NCI-H1694 (cell line): ENCODE results near the gene SMIM29.

Experiments used
- DNase-seq: peaks from one replicate; lab custom pipeline; 2025; lab: John Stamatoyannopoulos, UW

Gene SMIM29

GRCh38 chr6:34226066-34226465, 22.7 kb downstream of the SMIM29 start:
- no peak for DNase-seq

GRCh38 chr6:34225551-34225950, 23.3 kb downstream of the SMIM29 start:
- no peak for DNase-seq

- DNase-seq = peak; percentile 70
These were observed 24.6 kb downstream of the SMIM29 start for GRCh38 chr6:34223956-34224940.

GRCh38 chr6:34223381-34223955, 25.3 kb downstream of the SMIM29 start:
- no peak for DNase-seq

GRCh38 chr6:34218691-34219090, 30.1 kb downstream of the SMIM29 start:
- DNase-seq = no peak

GRCh38 chr6:34213772-34214171, 35.0 kb downstream of the SMIM29 start:
- no peak for DNase-seq

GRCh38 chr6:34207695-34208443, 40.9 kb downstream of the SMIM29 start:
- no peak for DNase-seq

GRCh38 chr6:34206726-34207125, 42.1 kb downstream of the SMIM29 start:
- DNase-seq = no peak

GRCh38 chr6:34205916-34206315, 42.9 kb downstream of the SMIM29 start:
- no peak for DNase-seq

- DNase-seq = no peak
These were observed 43.3 kb downstream of the SMIM29 start for GRCh38 chr6:34205466-34205865.

- no peak for DNase-seq
These were observed 44.1 kb downstream of the SMIM29 start for GRCh38 chr6:34204693-34205092.

- DNase-seq = no peak
These were observed 46.2 kb downstream of the SMIM29 start for GRCh38 chr6:34202329-34203201.

GRCh38 chr6:34201455-34202107, 47.2 kb downstream of the SMIM29 start:
- DNase-seq = no peak

- no peak for DNase-seq
These were observed 48.4 kb downstream of the SMIM29 start for GRCh38 chr6:34200340-34200971.

- no peak for DNase-seq
These were observed 52.0 kb downstream of the SMIM29 start for GRCh38 chr6:34196833-34197195.
